Heart right ventricle (tissue), 16 donors: ENCODE results near the gene PPP1R15A. TPM values are rescaled to one million over a fixed set of nuclear protein-coding genes. Genes with fewer than 3 reads are reported as not detected.
A peak's percentile ranks its signal among the peaks of the same experiment; 100 is the strongest.

ENCODE experiments used
- ATAC-seq, 8 donors: fragments of 200-7000 bp; cut with Tn5 transposase; one replicate each; pipeline ENCODE4 v1.9.1; 2020; ENCODE audit warnings: mild to moderate bottlenecking in 8 of 8, moderate library complexity in 8 of 8, moderate number of reproducible peaks in 1 of 8
- DNase-seq, 2 donors: peaks; one replicate each; pipeline ENCODE4 v3.0.0-alpha.2; 2020
- H3K27ac ChIP-seq, 10 donors: fragments of 200-600 bp; sonication (generic) in 2 of 10; one replicate each; pipeline versions ENCODE4 v1.5.0 to v1.8.0; 2020 to 2022; ENCODE audit warnings: mild to moderate bottlenecking in 3 of 10
- H3K27me3 ChIP-seq, 7 donors: fragments of 200-600 bp; one replicate each; pipeline ENCODE4 v1.8.0; 2021 to 2022; ENCODE audit warnings: mild to moderate bottlenecking in 2 of 7
- H3K36me3 ChIP-seq, 9 donors: fragments of 200-600 bp; sonication (generic) in 1 of 9; one replicate each; pipeline versions ENCODE4 v1.5.0 to v1.8.0; 2020 to 2022; ENCODE audit warnings: mild to moderate bottlenecking in 2 of 9
- H3K4me1 ChIP-seq, 9 donors: fragments of 200-600 bp; sonication (generic) in 1 of 9; one replicate each; pipeline versions ENCODE4 v1.5.0 to v1.8.0; 2020 to 2022; ENCODE audit warnings: mild to moderate bottlenecking in 4 of 9
- H3K4me3 ChIP-seq, 10 donors: fragments of 200-600 bp; sonication (generic) in 2 of 10; one replicate each; pipeline versions ENCODE4 v1.5.0 to v1.8.0; 2020 to 2022; ENCODE audit warnings: mild to moderate bottlenecking in 7 of 10, moderate library complexity in 2 of 10
- H3K9me3 ChIP-seq, 11 donors: fragments of 200-600 bp in 10 of 11; sonication (generic) in 2 of 11; one replicate each; pipeline versions ENCODE4 v1.5.0 to v1.8.0; 2013 to 2022; ENCODE audit warnings: mild to moderate bottlenecking in 2 of 11, control low read depth in 1 of 11, moderate library complexity in 1 of 11
- CTCF ChIP-seq, 9 donors: fragments of 200-600 bp; sonication (generic) in 2 of 9; IDR thresholded peaks; one replicate each; pipeline versions ENCODE4 v1.5.0 to v1.8.0; 2021 to 2022; ENCODE audit warnings: antibody characterized with exemption in 9 of 9, mild to moderate bottlenecking in 5 of 9, moderate library complexity in 1 of 9
- WGBS, 2 donors: extraction: QIAGEN DNeasy Blood & Tissue Kit; methylation state at CpG; one replicate each; pipeline ENCODE4 v1.1.7; 2013; ENCODE audit warnings: inconsistent platforms in 1 of 2; 5-methylcytosine and 5-hydroxymethylcytosine counted together
- intact Hi-C, 10 donors: fragments of 100-400 bp; cut with DNase I; formaldehyde crosslinking; loops; one replicate each; pipeline versions ENCODE4 v1.11.1 to v1.14.2; 2022
- polyA plus RNA-seq, 2 donors: library from polyadenylated mRNA; stranded (reverse); fragments of 200-250 nt; gene quantifications; one replicate each; pipeline ENCODE4 v1.2.3, GENCODE V29; 2013
- total RNA-seq, 10 donors: library from RNA; stranded (reverse); fragmentation: NEBNext Ultra II Directional in 3 of 10; extraction: Animal tissue kit (Norgen Biotek cat#: 25700) in 3 of 10; gene quantifications; one replicate each; pipeline versions ENCODE4 v1.2.1 to v1.2.4, GENCODE V29; 2021 to 2023
- donor health status: Arrhythmogenic right ventricular cardiomyopathy.
- donor health status: ischemic (EF 13 %, LVEDD 7.1; RV severe dilation, severe dysfunction).
- donor health status: healthy with polysubstance abuse.
- donor health status: DM: no; HTN: yes; CAD: no.
- donor health status: DM: no; HTN: no; CAD: no.
- donor health status: ischemic (EF 25% LVEDD 6.9; RV normal size, moderate dysfunction).
- donor health status: ischemic (EF 25% LVEDD 5.7; RV mildly dilated, moderate dysfunction).
- donor health status: healthy.
- donor health status: DM: yes; HTN: yes; CAD: no.
- donor health status: Ischemic cardiomyopathy.
- donor health status: ischemic (EF 35%, LVEDD 5.7; RV mildly dilated, moderate dysfunction).
- donor health status: nonischemic (EF 11% LVEDD 7.7; RV severe dilation, severe dysfunction).
- donor health status: DM: yes; HTN: yes; CAD: no.
- donor health status: PGD.
- donor health status: ischemic (EF 29% LVEDD 5.4; RV normal size, mild dysfunction).
- donor health status: nonischemic (EF 23%, LVEDD 6.1; RV moderate dilation, normal function).

The PPP1R15A gene
- total and polyA plus RNA-seq, 12 donors, result 55.4 to 192 (median 73.7) TPM

GRCh38 chr19:48858984-48859710, 13.1 kb upstream of the PPP1R15A start:
- peaks cover 0 to 6% (median 0%) of the 10 kb centered on the region in 9 donors for H3K4me1 ChIP-seq
- H3K4me3 ChIP-seq, result peak overlapping the region in 3 of 10 donors; percentile 21 to 47 (median 32)
- no peak for TF ChIP-seq CTCF (IDR thresholded peaks at IDR 0.05)
- ATAC-seq (peak; percentile 37 to 72 (median 66)), DNase-seq (peak in 1 of 2 donors; percentile 60)
- H3K36me3 ChIP-seq, result peaks cover 0 to 18% (median 0%) of the 10 kb centered on the region in 9 donors
- no peaks in the 10 kb centered on the region for H3K9me3 ChIP-seq
- H3K27ac ChIP-seq, result peak overlapping the region in 2 of 10 donors; percentile 22 to 37
- no peaks in the 10 kb centered on the region for H3K27me3 ChIP-seq
- 42 to 55% methylated on average over 34 of the region's 34 CpGs for WGBS, 2 donors
- intact Hi-C loops, result no loop called here

- H3K27me3 ChIP-seq, result no peaks in the 10 kb centered on the region
- DNase-seq (no peak), ATAC-seq (peak; percentile 8 to 73 (median 52))
- TF ChIP-seq CTCF (IDR thresholded peaks at IDR 0.05), result no peak
- intact Hi-C loops, result no loop called here
- H3K4me1 ChIP-seq, result peaks cover 0 to 6% (median 0%) of the 10 kb centered on the region in 9 donors
- no peaks in the 10 kb centered on the region for H3K9me3 ChIP-seq
- H3K4me3 ChIP-seq, result peak overlapping the region in 3 of 10 donors; percentile 21 to 47 (median 32)
- H3K36me3 ChIP-seq, result peaks cover 0 to 16% (median 0%) of the 10 kb centered on the region in 9 donors
- 76 to 86% methylated on average over 30 of the region's 30 CpGs for WGBS, 2 donors
- peak overlapping the region in 2 of 10 donors; percentile 22 to 37 for H3K27ac ChIP-seq
Observed at GRCh38 chr19:48859711-48860572, 12.3 kb upstream of the PPP1R15A start.

GRCh38 chr19:48861313-48861712, 10.9 kb upstream of the PPP1R15A start:
- Histone ChIP-seq H3K27ac (no peak overlapping the region), H3K27me3 (no peaks in the 10 kb centered on the region), H3K4me1 (peaks cover 0 to 9% (median 2%) of the 10 kb centered on the region in 9 donors), H3K4me3 (no peak overlapping the region), H3K9me3 (no peaks in the 10 kb centered on the region), H3K36me3 (peaks cover 0 to 16% (median 0%) of the 10 kb centered on the region in 9 donors)
- 86 to 91% methylated on average over 18 of the region's 18 CpGs for WGBS, 2 donors
- intact Hi-C loops, result no loop called here
- DNase-seq (no peak), ATAC-seq (no peak)
- no peak for TF ChIP-seq CTCF (IDR thresholded peaks at IDR 0.05)

GRCh38 chr19:48862827-48863226, 9.4 kb upstream of the PPP1R15A start:
- H3K4me3 ChIP-seq, result no peak overlapping the region
- DNase-seq, result no peak
- intact Hi-C loops, result no loop called here
- H3K27ac ChIP-seq, result no peak overlapping the region
- TF ChIP-seq CTCF (IDR thresholded peaks at IDR 0.05), result no peak
- no peaks in the 10 kb centered on the region for H3K9me3 ChIP-seq
- peaks cover 0 to 24% (median 13%) of the 10 kb centered on the region in 9 donors for H3K4me1 ChIP-seq
- no peaks in the 10 kb centered on the region for H3K27me3 ChIP-seq
- WGBS, 2 donors, result 76 to 80% methylated on average over 7 of the region's 7 CpGs
- peaks cover 0 to 16% (median 0%) of the 10 kb centered on the region in 9 donors for H3K36me3 ChIP-seq
- no peak for ATAC-seq
